Urothelium cell line (cell line): ENCODE results near the gene EYS.
"Not testable (repeated sequence)": the region's sequence is repeated elsewhere in the genome, so short reads cannot be mapped to it uniquely, and the experiment has no call there.

Experiments
- DNase-seq: peaks from one replicate; pipeline ENCODE4 v3.0.0; 2011; ENCODE audit warnings: low spot score, mixed read lengths
- FAIRE-seq: peaks from 2 replicates; lab custom pipeline; 2011; peaks lifted over from hg19 to GRCh38; lab: Jason Lieb, UNC

EYS gene

GRCh38 chr6:65637289-65638046 lies 69.6 kb downstream of the EYS start:
- peak; percentile 9 for FAIRE-seq
- no peak for DNase-seq

- FAIRE-seq (no peak), DNase-seq (no peak)
These were observed 73.5 kb downstream of the EYS start for GRCh38 chr6:65633501-65633900.

GRCh38 chr6:65631711-65632110 lies 75.3 kb downstream of the EYS start:
- no peak for FAIRE-seq
- DNase-seq = no peak

GRCh38 chr6:65627434-65627999 lies 79.5 kb downstream of the EYS start:
- not testable (repeated sequence) for FAIRE-seq, DNase-seq

GRCh38 chr6:65627015-65627414 lies 80.0 kb downstream of the EYS start:
- FAIRE-seq (no peak), DNase-seq (no peak)

- DNase-seq = no peak
- FAIRE-seq = no peak
These were observed 83.5 kb downstream of the EYS start for GRCh38 chr6:65623566-65623965.

- no peak for FAIRE-seq
- DNase-seq = no peak
These were observed 96.3 kb downstream of the EYS start for GRCh38 chr6:65610746-65611145.

- FAIRE-seq (no peak), DNase-seq (no peak)
These were observed 111.5 kb downstream of the EYS start for GRCh38 chr6:65595540-65595939.

GRCh38 chr6:65570340-65570739 lies 136.7 kb downstream of the EYS start:
- FAIRE-seq (no peak), DNase-seq (no peak)

- DNase-seq (no peak), FAIRE-seq (no peak)
These were observed 137.5 kb downstream of the EYS start for GRCh38 chr6:65569505-65569904.

- not testable (repeated sequence) for FAIRE-seq, DNase-seq
These were observed 138.0 kb downstream of the EYS start for GRCh38 chr6:65569056-65569455.

GRCh38 chr6:65566117-65566516 lies 140.9 kb downstream of the EYS start:
- DNase-seq = no peak
- FAIRE-seq = no peak

- FAIRE-seq = no peak
- DNase-seq = no peak
These were observed 149.0 kb downstream of the EYS start for GRCh38 chr6:65558071-65558470.

GRCh38 chr6:65557224-65557623 lies 149.8 kb downstream of the EYS start:
- FAIRE-seq (no peak), DNase-seq (no peak)

- DNase-seq (no peak), FAIRE-seq (no peak)
These were observed 160.1 kb downstream of the EYS start for GRCh38 chr6:65546894-65547293.

- FAIRE-seq = no peak
- no peak for DNase-seq
These were observed 161.1 kb downstream of the EYS start for GRCh38 chr6:65545920-65546319.

GRCh38 chr6:65538644-65539043 lies 168.4 kb downstream of the EYS start:
- FAIRE-seq = no peak
- no peak for DNase-seq

GRCh38 chr6:65537600-65537999 lies 169.4 kb downstream of the EYS start:
- FAIRE-seq = no peak
- DNase-seq = no peak

GRCh38 chr6:65531533-65531932 lies 175.5 kb downstream of the EYS start:
- FAIRE-seq = no peak
- DNase-seq = no peak

- FAIRE-seq = no peak
- DNase-seq = no peak
These were observed 182.8 kb downstream of the EYS start for GRCh38 chr6:65524232-65524631.

GRCh38 chr6:65505736-65506135 lies 201.3 kb downstream of the EYS start:
- no peak for FAIRE-seq
- no peak for DNase-seq

- FAIRE-seq (no peak), DNase-seq (no peak)
These were observed 206.0 kb downstream of the EYS start for GRCh38 chr6:65501045-65501444.

GRCh38 chr6:65483652-65484051 lies 223.4 kb downstream of the EYS start:
- not testable (repeated sequence) for FAIRE-seq, DNase-seq
